Loucy (cell line): ENCODE results near the gene CRACDL.

Experiments used
- CTCF ChIP-seq: fragments of 200-600 bp; sonication (generic); conservative IDR thresholded peaks from 2 replicates; pipeline ENCODE4 v1.5.1; 2014; ENCODE audit warnings: mild to moderate bottlenecking, antibody characterized with exemption, low read length
- EZH2phosphoT487 ChIP-seq: fragments of 200-600 bp; IDR thresholded peaks from 2 replicates; pipeline ENCODE4 v1.6.1; 2018; ENCODE audit warnings: antibody characterized with exemption, mild to moderate bottlenecking, moderate library complexity, borderline replicate concordance

DNA sequence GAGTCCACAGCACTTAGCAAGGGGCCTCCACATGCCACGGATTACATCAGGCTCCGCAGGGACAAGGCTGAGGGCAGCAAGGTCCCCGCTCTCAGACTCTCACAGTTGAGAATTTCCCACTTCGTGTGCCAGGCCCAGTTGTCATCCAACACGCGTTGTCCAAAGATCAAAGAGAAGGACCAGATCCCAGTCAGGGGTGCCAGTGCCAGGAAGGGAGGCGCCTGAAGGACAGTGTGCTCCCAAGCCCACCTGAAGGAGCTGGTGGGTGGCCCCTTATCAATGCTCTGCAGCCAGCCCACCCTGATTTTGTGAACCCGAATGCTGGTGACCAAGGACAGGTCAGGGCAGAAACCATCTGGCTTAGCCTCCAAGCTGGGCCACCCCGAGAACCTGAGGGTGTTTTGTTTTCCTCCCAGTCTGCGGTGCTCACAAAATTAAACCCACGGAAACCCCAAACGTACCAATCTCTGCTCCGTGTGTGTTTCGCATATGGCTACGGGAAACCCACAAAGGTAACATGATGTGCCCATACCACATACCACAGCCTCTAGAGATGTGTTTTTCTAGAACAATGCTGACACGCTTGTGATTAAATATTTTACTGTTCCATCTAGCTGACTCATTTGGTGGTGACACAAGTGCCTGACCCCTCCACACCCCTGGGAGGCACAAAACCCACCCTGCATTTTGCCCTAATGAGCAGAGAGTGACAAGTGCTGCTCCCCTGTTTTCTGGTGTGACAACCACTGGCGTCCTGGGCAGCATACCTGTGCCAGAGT is 24.5 kb downstream of the CRACDL start:
- TF ChIP-seq CTCF (no peak), EZH2phosphoT487 (no peak)
